ENCODE results near the gene LIN9.

Gene LIN9

DNA sequence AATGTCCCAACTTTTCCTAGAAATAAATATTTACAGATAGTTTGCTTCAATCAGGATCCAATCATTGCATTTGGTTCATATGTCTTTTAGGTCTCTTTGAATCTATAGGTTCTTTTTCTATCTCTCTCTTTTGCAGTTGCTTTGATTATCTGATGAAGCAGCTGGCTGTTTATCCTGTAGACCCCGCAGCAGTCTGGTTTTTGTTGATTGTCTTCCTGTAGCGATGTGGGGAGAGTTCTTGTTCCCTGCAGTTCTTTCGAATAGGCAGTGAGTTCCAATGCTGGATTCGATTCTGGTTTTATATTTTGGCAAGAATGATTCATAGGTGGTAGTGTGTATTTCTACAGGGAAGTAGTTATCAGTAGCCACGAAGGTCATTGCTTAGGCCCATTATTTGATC lies 92.9 kb downstream of the LIN9 start:
- H3K4me3 ChIP-seq, result no peak overlapping the region
- TF ChIP-seq, protein P1, sequence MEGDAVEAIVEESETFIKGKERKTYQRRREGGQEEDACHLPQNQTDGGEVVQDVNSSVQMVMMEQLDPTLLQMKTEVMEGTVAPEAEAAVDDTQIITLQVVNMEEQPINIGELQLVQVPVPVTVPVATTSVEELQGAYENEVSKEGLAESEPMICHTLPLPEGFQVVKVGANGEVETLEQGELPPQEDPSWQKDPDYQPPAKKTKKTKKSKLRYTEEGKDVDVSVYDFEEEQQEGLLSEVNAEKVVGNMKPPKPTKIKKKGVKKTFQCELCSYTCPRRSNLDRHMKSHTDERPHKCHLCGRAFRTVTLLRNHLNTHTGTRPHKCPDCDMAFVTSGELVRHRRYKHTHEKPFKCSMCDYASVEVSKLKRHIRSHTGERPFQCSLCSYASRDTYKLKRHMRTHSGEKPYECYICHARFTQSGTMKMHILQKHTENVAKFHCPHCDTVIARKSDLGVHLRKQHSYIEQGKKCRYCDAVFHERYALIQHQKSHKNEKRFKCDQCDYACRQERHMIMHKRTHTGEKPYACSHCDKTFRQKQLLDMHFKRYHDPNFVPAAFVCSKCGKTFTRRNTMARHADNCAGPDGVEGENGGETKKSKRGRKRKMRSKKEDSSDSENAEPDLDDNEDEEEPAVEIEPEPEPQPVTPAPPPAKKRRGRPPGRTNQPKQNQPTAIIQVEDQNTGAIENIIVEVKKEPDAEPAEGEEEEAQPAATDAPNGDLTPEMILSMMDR (IDR thresholded peaks at IDR 0.05), result no peak

DNA sequence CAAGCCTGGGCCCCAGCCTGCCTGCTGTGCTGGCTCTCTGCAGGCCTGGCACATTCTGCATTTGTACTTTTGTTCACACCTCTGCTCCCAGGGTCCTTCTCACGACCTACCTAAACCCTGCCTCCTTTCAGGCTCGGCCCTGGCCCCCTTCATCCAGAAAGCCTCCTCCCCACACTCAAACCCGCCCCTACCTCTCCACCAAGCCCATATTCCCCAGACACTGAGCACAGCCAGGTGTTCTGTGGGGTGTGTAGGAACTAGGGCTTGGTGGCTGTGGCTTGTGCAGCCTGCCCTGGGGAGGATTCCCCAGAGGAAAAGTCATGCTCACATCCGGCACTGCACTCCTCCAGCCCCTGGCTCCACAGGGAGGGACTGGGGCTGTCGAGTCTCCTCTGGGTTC lies 93.7 kb downstream of the LIN9 start:
- no peak overlapping the region for H3K4me3 ChIP-seq
- TF ChIP-seq, protein P1 (IDR thresholded peaks at IDR 0.05), result no peak
- no peak for DNase-seq (ENCODE audit: low spot score)
- no peak overlapping the region for H3K27ac ChIP-seq

More for the DNA sequence above, 92.9 kb downstream of the LIN9 start:
- no peak overlapping the region for H3K27ac ChIP-seq
- no peak for DNase-seq (ENCODE audit: low spot score)

DNA sequence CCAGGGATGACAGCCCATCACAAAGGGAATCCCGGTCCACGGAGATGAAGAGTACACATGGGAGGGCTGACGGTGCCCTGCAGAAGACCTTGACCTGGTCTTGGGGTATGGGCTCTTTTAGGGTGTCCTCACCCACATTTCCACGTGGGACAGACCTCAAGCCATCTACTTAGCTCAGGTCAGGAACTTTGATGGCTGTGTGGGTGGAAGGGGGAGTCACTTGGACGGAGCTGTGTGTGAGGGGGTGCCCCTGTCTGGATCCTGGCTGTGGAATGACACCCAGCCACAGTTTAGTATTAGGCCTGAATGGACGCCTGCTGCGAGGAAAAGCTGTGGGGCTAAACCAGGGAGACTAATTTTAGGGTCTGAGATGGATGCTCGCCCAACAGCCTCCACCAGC lies 96.4 kb downstream of the LIN9 start:
- no peak overlapping the region for H3K4me3 ChIP-seq
- no peak overlapping the region for H3K27ac ChIP-seq
- DNase-seq (ENCODE audit: low spot score), result no peak
- TF ChIP-seq, protein P1 (IDR thresholded peaks at IDR 0.05), result no peak

GRCh38 chr1:226211181-226211821 lies 97.7 kb downstream of the LIN9 start:
- no peak overlapping the region for H3K27ac ChIP-seq
- DNase-seq (ENCODE audit: low spot score), result no peak
- TF ChIP-seq, protein P1 (IDR thresholded peaks at IDR 0.05), result no peak
- no peak overlapping the region for H3K4me3 ChIP-seq

DNA sequence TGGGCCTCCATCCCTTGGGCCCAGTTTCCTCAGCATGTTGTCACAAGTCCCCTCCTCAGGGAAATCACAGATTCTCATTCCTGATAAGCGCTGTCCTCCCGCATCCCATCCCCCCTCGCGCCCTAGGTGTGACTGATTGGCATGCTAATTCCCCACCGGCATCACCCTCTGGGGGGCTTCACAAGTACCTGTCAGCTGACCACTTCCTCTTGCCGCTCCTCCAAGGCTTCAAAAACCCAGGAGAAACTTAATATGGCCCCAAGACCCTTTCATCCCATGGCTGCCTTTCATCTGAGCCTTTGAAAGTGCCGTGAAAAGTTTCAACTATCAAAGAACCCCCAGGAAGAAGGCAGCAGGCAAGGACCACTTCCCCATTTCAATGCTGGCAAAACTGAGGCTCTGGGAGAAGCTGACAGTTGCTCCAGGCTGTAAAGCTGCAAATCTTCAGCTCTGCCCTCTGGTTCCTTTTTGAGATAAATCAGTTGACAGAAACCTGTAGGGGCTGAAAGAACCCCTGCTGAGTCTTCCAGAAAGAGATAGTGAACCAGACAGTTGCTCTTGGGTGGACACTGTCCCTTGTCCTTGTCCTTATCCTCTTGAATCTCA lies 98.3 kb downstream of the LIN9 start:
- DNase-seq (ENCODE audit: low spot score), result no peak
- TF ChIP-seq, protein P1 (IDR thresholded peaks at IDR 0.05), result no peak
- Histone ChIP-seq H3K4me3 (no peak overlapping the region), H3K27ac (no peak overlapping the region)

GRCh38 chr1:226209307-226210059 lies 99.5 kb downstream of the LIN9 start:
- Histone ChIP-seq H3K27ac (no peak overlapping the region), H3K4me3 (no peak overlapping the region)
- DNase-seq (ENCODE audit: low spot score), result no peak
- TF ChIP-seq, protein P1 (IDR thresholded peaks at IDR 0.05), result no peak
